GM21737 (cell line): ENCODE data around the gene NUDT7.

ENCODE experiments used
- ATAC-seq: cut with Tn5 transposase; IDR thresholded peaks from one replicate; pipeline ENCODE4 v1.9.1; 2021; ENCODE audit warnings: mild to moderate bottlenecking, moderate library complexity; ENCODE audit not compliant: unreplicated experiment

The NUDT7 gene

DNA sequence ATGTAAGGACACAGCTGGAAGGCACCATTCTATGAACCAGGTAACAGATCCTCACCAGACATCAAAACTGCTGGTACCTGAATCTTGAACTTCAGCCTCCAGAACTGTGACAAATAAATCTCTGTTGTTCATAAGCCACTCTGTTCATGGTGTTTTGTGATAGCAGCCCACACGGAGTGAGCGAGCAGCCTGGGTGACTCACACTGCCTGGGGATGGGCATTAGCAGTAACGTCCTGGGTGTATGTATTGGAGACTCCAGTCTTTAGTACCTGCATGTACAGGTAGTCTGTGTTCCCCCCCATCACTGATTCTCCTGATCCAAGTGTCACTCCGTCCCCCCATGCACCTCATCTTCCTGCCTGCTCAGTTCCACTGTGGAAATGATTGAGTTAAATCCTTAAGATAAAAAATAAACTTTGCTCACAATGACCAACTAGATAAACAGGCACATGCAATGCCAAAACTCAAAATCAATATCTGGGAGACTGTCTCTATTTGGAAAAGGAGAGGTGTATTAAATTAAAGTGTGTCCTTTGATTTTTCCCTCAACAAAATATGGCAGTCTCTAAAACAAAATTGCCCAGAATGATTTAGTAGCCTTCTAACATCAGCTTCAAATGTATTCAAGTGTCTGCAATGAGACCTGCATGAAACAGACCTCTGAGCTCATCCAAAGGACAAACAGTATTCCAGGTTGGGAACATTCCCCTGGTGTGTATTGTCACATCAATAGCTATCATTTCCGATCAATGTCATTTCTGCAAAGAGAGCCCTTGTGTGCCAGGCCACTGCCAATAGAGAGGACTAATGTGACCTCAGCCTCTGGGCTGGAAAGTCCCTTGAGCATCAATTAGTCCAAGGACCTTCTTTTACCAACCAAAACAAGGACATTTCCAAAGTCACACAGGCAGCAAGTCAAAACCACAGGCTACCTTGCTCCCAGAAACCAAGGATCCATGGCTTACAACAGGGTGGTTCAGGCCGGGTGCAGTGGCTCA, 53.9 kb downstream of the NUDT7 start:
- no peak for ATAC-seq

GRCh38 chr16:77777745-77778144, 55.4 kb downstream of the NUDT7 start:
- no peak for ATAC-seq

- no peak for ATAC-seq
Observed at GRCh38 chr16:77780378-77780837, 58.1 kb downstream of the NUDT7 start.

- ATAC-seq = no peak
Observed at GRCh38 chr16:77781091-77781490, 58.8 kb downstream of the NUDT7 start.

- no peak for ATAC-seq
Observed at GRCh38 chr16:77782694-77783093, 60.4 kb downstream of the NUDT7 start.

- ATAC-seq = no peak
Observed at GRCh38 chr16:77784441-77785372, 62.4 kb downstream of the NUDT7 start.

DNA sequence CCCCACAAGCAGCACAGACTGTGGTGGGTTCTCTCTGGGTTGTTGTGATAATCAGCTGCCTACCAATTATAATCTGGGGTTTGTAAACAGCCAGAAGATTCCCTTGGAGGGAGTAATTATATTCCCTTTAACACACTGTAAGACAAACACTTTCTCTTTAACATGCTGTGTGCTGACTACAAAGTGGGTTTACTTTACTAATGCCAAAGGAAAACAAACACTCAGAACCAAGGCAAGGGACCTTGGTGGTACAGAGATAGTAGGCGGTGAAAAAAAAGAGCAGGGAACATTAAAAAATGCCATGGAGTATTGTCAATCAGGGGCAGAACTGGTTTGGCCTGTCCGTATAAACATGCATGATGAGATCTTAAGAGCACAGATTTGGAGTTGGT, 63.1 kb downstream of the NUDT7 start:
- ATAC-seq = no peak

- ATAC-seq = no peak
Observed at GRCh38 chr16:77786186-77786847, 64.0 kb downstream of the NUDT7 start.

DNA sequence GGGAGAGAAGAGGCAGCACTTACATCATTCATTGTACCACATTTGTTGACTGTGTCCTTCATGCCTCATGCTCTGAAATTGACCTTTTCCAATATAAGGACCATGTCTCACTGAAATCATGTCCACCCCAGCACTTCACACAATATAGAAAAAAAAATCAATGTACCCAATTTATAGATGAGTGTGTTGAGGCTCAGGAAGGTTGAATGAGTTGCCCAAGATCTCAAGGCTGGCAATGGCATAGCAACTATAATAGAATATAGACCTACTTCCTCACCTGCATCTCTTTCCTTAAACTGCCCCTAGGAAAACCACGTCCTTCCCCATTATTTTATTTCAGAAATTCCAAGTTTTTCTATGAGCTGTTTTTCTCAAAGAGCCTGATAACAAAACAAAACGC, 65.1 kb downstream of the NUDT7 start:
- ATAC-seq = no peak

DNA sequence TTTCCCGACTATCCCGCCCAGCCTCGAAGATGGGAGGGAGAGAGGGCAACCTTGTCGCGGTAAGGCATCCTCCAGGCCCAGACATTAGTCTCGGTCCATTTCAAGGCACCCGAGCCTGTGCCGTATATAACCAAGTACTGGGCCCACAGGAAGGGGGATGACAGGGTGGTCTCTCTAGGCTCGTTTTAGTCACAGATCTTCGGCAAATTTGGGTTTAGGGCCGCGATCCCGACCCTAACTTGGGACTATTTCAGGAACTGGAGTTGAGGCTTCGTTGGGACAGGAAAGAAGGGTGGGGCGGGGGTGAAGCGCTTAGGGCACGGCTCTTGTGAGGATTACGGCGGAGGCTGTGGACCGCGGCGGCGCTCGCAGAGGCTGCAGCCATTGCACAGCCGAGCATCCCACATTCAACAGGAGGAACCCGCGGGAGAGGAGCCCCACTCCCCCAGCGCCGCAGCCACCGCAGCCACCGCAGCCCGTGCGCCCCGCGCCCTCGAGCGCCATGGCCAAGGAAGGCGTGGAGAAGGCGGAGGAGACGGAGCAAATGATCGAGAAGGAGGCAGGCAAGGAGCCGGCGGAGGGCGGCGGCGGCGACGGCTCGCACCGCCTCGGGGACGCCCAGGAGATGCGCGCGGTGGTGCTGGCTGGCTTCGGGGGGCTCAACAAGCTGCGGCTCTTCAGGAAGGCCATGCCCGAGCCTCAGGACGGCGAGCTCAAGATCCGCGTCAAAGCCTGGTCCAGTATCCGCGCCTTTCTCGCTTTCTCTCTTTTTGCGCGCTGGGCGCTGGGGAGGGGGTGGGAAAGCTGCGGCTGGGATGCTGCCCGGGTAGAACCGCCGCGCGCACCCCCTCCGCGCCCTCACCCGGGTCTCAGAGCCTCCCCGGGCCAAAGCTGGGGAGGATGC, 66.1 kb downstream of the NUDT7 start, which contains the start of gene VAT1L:
Gene VAT1L (plus strand): TSS at position 384 of the 904 bp plus-strand sequence. CDS start 119 bp downstream, at position 503.
- ATAC-seq = no peak

DNA sequence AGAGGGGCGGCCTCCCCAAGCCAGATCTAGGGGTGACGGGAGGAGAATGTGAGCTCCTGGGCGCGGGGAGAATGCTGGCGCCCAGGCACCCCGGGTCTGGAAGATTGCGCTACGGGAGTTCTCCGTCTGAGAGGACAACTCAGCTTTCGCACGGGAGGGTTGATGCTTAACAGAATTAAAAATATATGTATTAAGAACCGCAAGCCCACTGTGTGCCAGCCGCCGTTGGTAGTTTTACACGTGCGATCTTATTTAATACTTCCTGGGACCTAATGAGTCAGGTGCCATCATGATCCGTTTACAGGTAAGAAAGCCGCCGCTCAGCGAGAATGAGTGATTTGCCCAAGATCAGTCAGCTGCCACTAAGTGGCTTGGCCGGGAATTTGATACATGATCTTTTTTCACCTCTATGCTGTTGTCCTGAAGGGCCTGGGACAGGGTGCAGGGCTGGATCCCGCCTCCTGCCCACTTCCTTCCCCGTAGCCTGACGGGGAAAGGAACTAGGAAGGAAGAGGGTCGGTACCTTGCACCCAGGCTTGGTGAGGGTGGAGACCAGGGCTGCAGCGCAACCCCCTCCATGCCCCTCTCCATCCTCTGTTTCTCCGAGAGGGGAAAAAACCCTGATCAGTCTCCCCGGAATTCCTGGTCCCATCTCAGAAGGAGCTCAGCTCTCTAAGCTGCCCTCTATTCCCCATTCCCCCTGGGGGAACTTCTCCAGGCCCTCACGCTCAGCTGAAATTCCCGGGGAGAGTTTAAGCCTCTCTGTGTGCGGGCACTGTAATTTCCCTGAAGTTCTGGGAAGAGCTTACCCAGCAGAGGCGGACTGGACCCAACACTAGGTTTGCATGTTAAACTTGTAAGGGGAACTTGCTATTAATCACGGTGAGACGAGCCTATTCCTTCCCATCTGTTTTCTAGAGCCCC, 67.0 kb downstream of the NUDT7 start:
- ATAC-seq = no peak

DNA sequence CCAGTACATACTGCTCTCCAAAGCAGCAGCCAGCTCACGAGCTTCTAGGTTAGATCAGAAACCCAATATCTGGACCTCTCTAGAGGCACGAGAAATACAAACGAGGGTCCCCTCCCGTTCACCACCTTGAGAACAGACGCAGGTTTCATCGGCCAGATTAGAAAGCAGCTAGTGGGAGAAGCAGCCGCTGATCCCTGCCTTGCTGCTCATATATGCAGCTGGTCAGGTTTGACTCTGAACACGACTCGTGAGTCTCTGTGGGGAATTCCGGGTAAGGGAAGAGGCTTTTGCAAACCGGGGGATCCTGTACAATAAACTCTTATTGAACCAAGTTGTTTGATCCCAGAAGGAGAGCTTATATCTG, 67.7 kb downstream of the NUDT7 start:
- no peak for ATAC-seq

DNA sequence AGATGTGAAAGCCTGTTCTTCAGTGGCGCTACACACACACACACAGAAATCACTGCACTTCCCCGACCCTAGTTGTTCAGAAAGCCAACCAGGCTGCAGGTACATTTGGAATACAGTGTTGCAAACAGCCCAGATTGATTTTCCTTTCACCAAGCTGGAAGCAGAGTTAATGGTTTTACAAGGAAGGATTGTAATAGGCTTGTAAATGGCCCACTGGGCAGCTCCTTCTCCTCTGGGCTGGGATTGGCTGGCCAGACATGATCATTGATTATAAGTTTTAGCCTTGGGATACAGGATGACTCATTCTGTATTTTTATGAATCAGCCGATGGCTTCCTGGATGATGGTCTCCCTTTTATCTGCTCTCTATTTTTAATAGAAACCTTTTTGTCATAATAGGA, 68.6 kb downstream of the NUDT7 start:
- no peak for ATAC-seq
